Caco-2 (cell line): ENCODE measurements around the gene ABAT. TPM values are rescaled to one million over a fixed set of nuclear protein-coding genes. Genes with fewer than 3 reads are reported as not detected.

Experiments used
- BruUV-seq: library from RNA; stranded (reverse); fragments of 400-500 nt; replicated peaks from 2 replicates; lab custom pipeline; 2021; lab: Mats Ljungman, UMichigan
- CTCF ChIA-PET: fragments of 300-600 bp; sonication (Branson Sonifier 250); formaldehyde crosslinking; loops from one replicate; lab custom pipeline; 2022; ENCODE audit warnings: antibody characterized with exemption; lab: Charles Lee
- POLR2A ChIA-PET: fragments of 300-600 bp; sonication (Branson Sonifier 250); formaldehyde crosslinking; loops from one replicate; lab custom pipeline; 2022; ENCODE audit warnings: antibody characterized with exemption; lab: Charles Lee
- DNase-seq, 2 experiments: peaks; one replicate each; pipeline versions ENCODE4 v3.0.0 to v3.0.0-alpha.2; 2020 to 2022
- H3K27me3 ChIP-seq: replicated peaks from 2 replicates; pipeline ENCODE4 v1.6.0; 2011; ENCODE audit warnings: low read length; ENCODE audit not compliant: control insufficient read depth, insufficient read depth
- H3K36me3 ChIP-seq: 2 replicates; pipeline ENCODE4 v1.5.1; 2011; ENCODE audit warnings: low read length; ENCODE audit not compliant: control insufficient read depth, insufficient read depth
- H3K4me1 ChIP-seq: fragments of 250-450 bp; sonication (Bioruptor Pico); 2 replicates; pipeline ENCODE4 v1.5.1; 2020; ENCODE audit warnings: mild to moderate bottlenecking
- H3K4me3 ChIP-seq: 2 replicates; pipeline ENCODE4 v1.5.1; 2011; ENCODE audit warnings: low read depth, mild to moderate bottlenecking, control low read depth, low read length
- H3K9me3 ChIP-seq: fragments of 250-450 bp; sonication (Bioruptor Pico); 2 replicates; pipeline ENCODE4 v1.5.1; 2020; ENCODE audit warnings: mild to moderate bottlenecking, moderate library complexity
- H3K27ac Mint-ChIP-seq: one replicate; pipeline ENCODE4 v1.8.0; 2022; ENCODE audit warnings: mixed read lengths; ENCODE audit not compliant: unreplicated experiment
- H3K27me3 Mint-ChIP-seq: one replicate; pipeline ENCODE4 v1.8.0; 2022; ENCODE audit warnings: mixed read lengths; ENCODE audit not compliant: insufficient read depth, unreplicated experiment
- H3K36me3 Mint-ChIP-seq: one replicate; pipeline ENCODE4 v1.8.0; 2022; ENCODE audit warnings: mild to moderate bottlenecking, mixed read lengths; ENCODE audit not compliant: insufficient read depth, unreplicated experiment
- H3K4me1 Mint-ChIP-seq: one replicate; pipeline ENCODE4 v1.8.0; 2022; ENCODE audit warnings: low read depth, mixed read lengths; ENCODE audit not compliant: unreplicated experiment
- H3K4me3 Mint-ChIP-seq: one replicate; pipeline ENCODE4 v1.8.0; 2022; ENCODE audit warnings: mild to moderate bottlenecking, moderate library complexity, mixed read lengths; ENCODE audit not compliant: unreplicated experiment
- H3K9me3 Mint-ChIP-seq: one replicate; pipeline ENCODE4 v1.8.0; 2022; ENCODE audit warnings: mixed read lengths; ENCODE audit not compliant: unreplicated experiment
- intact Hi-C: fragments of 100-400 bp; cut with micrococcal nuclease; formaldehyde crosslinking; loops from one replicate; pipeline ENCODE4 v1.10.0; 2022; ENCODE audit not compliant: unreplicated experiment
- total RNA-seq: library from RNA; stranded (reverse); gene quantifications from 2 replicates; pipeline ENCODE4 v1.2.3, GENCODE V29; 2022
- TF ChIP-seq, protein P1 (sequence below), 2 experiments: fragments of 200-600 bp in 1 of 2; IDR thresholded peaks; 1 replicate in 1 of 2; 2 replicates in 1 of 2; pipeline versions ENCODE4 v1.5.1 to v1.8.0; 2011 to 2022; ENCODE audit warnings: antibody characterized with exemption in 1 of 2, control low read depth in 1 of 2, inconsistent platforms in 1 of 2, low read depth in 1 of 2, low read length in 1 of 2, mild to moderate bottlenecking in 1 of 2, moderate library complexity in 1 of 2; ENCODE audit not compliant: insufficient read depth in 1 of 2, severe bottlenecking in 1 of 2, unreplicated experiment in 1 of 2

ABAT gene
- total RNA-seq, 1 experiment from 2014 or later = 34.9 TPM

DNA sequence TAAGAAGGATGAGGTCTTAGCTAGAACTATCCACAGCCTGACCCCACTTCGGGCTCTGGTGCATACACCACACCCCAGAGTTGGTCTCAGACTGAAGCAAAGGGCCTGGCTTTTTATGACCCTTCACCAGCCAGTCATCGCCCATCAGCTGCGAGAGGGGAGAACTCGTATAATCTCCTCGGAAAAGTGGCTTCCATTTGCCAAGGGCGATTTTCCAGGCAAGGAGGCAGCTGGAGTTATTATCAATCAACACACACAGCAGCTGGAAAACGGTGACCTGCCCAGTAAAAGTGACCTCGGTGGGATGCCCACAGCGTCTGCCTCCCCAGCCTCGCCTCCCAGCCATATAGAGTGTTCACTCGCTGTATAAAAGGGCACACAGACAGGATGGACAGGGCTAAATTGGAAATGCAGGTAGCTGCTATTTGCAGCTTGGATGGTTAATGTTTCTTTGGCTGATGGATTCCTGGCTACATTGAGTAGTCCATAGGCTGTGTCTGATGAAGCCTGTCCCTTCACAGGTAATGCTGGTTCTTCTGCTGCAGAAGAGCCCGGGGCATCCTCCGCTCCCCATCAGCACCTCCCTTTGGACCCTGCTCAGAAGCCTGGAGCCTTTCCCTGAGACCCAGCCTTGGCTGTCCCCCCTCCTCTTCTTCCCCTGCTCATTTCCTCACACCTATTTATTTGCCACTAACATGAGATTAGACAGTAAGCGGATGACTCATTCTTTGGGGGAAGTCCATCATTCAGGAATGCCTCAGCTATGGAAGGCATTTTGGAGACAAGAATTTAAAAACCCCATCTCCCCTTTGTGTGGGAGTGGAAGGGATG, 77.3 kb downstream of the ABAT start:
- Mint-ChIP-seq H3K27me3 (no peaks in the 10 kb centered on the region), H3K4me3 (no peak overlapping the region), H3K4me1 (peaks cover 24% of the 10 kb centered on the region), H3K9me3 (no peaks in the 10 kb centered on the region), H3K27ac (peak overlapping the region; percentile 83), H3K36me3 (peaks cover 28% of the 10 kb centered on the region)
- Histone ChIP-seq H3K27me3 (no peaks in the 10 kb centered on the region), H3K4me3 (no peak overlapping the region), H3K4me1 (peaks cover 43% of the 10 kb centered on the region), H3K9me3 (no peaks in the 10 kb centered on the region), H3K36me3 (no peaks in the 10 kb centered on the region)
- ChIA-PET CTCF (no interaction called here), POLR2A (no interaction called here)
- BruUV-seq = no TSS peak
- DNase-seq = peak; percentile 43 to 47
- intact Hi-C loops = loop anchor here (2.0 kb wide), 1 partner anchor 45 kb away; the partner anchor contains the start of genes PMM2 and TMEM186
- TF ChIP-seq, protein P1, sequence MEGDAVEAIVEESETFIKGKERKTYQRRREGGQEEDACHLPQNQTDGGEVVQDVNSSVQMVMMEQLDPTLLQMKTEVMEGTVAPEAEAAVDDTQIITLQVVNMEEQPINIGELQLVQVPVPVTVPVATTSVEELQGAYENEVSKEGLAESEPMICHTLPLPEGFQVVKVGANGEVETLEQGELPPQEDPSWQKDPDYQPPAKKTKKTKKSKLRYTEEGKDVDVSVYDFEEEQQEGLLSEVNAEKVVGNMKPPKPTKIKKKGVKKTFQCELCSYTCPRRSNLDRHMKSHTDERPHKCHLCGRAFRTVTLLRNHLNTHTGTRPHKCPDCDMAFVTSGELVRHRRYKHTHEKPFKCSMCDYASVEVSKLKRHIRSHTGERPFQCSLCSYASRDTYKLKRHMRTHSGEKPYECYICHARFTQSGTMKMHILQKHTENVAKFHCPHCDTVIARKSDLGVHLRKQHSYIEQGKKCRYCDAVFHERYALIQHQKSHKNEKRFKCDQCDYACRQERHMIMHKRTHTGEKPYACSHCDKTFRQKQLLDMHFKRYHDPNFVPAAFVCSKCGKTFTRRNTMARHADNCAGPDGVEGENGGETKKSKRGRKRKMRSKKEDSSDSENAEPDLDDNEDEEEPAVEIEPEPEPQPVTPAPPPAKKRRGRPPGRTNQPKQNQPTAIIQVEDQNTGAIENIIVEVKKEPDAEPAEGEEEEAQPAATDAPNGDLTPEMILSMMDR (IDR thresholded peaks at IDR 0.05; ENCODE audit: insufficient read depth in 1 of 2, low read depth in 1 of 2, low read length in 1 of 2, severe bottlenecking in 1 of 2, unreplicated experiment in 1 of 2) = no peak

DNA sequence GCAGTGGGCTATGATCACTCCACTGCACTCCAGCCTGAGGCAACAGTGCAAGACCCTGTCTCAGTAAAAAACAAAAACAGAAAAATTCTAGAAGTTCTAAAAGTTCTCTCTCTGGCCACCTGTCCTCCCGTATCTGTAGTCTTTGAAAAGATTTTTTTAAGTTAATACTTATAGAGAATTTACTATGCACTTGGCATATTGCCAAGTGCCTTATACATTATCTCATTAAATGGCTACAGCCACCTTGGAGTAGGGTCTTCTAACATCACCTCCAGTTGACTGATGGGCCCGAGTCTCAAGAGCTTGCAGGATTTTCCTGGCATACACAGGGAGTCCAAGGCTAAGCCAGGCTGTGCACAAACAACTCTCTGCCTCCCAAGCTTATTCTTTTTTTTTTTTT, 78.3 kb downstream of the ABAT start:
- peaks cover 43% of the 10 kb centered on the region for H3K4me1 ChIP-seq
- TF ChIP-seq, protein P1 (IDR thresholded peaks at IDR 0.05; ENCODE audit: insufficient read depth in 1 of 2, low read depth in 1 of 2, low read length in 1 of 2, severe bottlenecking in 1 of 2, unreplicated experiment in 1 of 2) = no peak
- Mint-ChIP-seq H3K27me3 (no peaks in the 10 kb centered on the region), H3K4me1 (peaks cover 24% of the 10 kb centered on the region), H3K9me3 (no peaks in the 10 kb centered on the region), H3K27ac (no peak overlapping the region), H3K36me3 (peaks cover 28% of the 10 kb centered on the region), H3K4me3 (no peak overlapping the region)
- POLR2A ChIA-PET = no interaction called here
- intact Hi-C loops = loop anchor here (1.0 to 2.0 kb wide), 2 partner anchors 44 to 74 kb away; partner anchors contain the start of genes PMM2 and TMEM186
- no peaks in the 10 kb centered on the region for H3K36me3 ChIP-seq
- H3K4me3 ChIP-seq = no peak overlapping the region
- no peaks in the 10 kb centered on the region for H3K27me3 ChIP-seq
- no peak for DNase-seq
- CTCF ChIA-PET = no interaction called here
- no peaks in the 10 kb centered on the region for H3K9me3 ChIP-seq
- no TSS peak for BruUV-seq

DNA sequence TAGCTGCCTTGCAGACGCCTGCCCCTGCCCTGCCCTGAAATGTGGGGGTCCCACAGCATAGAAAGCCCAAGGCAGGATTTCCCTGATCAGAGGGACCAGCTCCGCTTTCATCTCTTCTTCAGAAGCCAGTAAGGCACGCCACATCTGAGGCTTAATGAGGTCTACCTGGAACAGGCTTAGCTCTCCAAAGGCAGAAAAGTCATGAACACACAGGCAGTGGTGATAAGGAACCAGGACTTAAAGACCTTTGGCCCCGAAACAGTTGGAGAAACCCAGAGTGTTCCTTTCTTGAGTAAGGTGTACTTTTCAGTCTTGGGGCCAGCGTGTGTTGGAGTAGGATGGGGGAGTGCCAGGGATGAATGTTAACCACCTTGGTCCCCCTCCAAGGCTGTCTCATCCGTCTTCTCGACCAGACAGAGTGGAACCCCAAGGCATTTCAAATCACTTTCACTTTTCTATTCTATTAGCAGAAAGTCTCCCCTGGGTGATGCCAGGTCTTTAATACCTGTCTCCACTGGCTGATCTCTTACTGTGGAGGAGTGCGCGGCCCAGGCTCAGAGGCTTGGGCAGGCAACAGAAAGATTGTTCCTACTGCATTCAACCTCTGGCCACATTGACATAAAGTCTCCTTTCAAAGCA, 79.1 kb downstream of the ABAT start:
- no peaks in the 10 kb centered on the region for H3K9me3 Mint-ChIP-seq
- Histone ChIP-seq H3K27me3 (no peaks in the 10 kb centered on the region), H3K36me3 (no peaks in the 10 kb centered on the region), H3K4me1 (peaks cover 43% of the 10 kb centered on the region), H3K9me3 (no peaks in the 10 kb centered on the region), H3K4me3 (no peak overlapping the region)
- POLR2A ChIA-PET = no interaction called here
- peak overlapping the region; percentile 89 for H3K27ac Mint-ChIP-seq
- H3K4me1 Mint-ChIP-seq = peaks cover 24% of the 10 kb centered on the region
- peak; percentile 59 to 74 for DNase-seq
- TF ChIP-seq, protein P1 (IDR thresholded peaks at IDR 0.05; ENCODE audit: insufficient read depth in 1 of 2, low read depth in 1 of 2, low read length in 1 of 2, severe bottlenecking in 1 of 2, unreplicated experiment in 1 of 2) = no peak
- CTCF ChIA-PET = no interaction called here
- intact Hi-C loops = loop anchor here (1.0 to 2.0 kb wide), 2 partner anchors 43 to 75 kb away; partner anchors contain the start of genes PMM2 and TMEM186
- no TSS peak for BruUV-seq
- H3K4me3 Mint-ChIP-seq = peak overlapping the region; percentile 42
- no peaks in the 10 kb centered on the region for H3K27me3 Mint-ChIP-seq
- H3K36me3 Mint-ChIP-seq = peaks cover 28% of the 10 kb centered on the region
